NB4 (cell line): ENCODE measurements around the gene LAMTOR2.

Experiments used
- DNase-seq: peaks from one replicate; pipeline ENCODE4 v3.0.0; 2010; ENCODE audit warnings: low read depth
- H3K4me3 ChIP-seq: one replicate; pipeline ENCODE4 v1.5.1; 2011; ENCODE audit warnings: mild to moderate bottlenecking, low read depth, low read length, moderate library complexity
- MYC ChIP-seq: IDR thresholded peaks from 2 replicates; pipeline ENCODE4 v1.6.1; 2011; ENCODE audit warnings: low read depth, low read length
- POLR2A ChIP-seq: IDR thresholded peaks from 2 replicates; pipeline ENCODE4 v1.6.1; 2011; ENCODE audit warnings: mild to moderate bottlenecking; ENCODE audit not compliant: insufficient read length; ENCODE audit errors: extremely low read depth
- TF ChIP-seq, protein P1 (sequence below): IDR thresholded peaks from one replicate; pipeline ENCODE4 v1.5.1; 2012; ENCODE audit warnings: low read depth, low read length
- TF ChIP-seq, protein P2 (sequence below): IDR thresholded peaks from 2 replicates; pipeline ENCODE4 v1.6.1; 2011; ENCODE audit warnings: low read depth, low read length

LAMTOR2 gene

DNA sequence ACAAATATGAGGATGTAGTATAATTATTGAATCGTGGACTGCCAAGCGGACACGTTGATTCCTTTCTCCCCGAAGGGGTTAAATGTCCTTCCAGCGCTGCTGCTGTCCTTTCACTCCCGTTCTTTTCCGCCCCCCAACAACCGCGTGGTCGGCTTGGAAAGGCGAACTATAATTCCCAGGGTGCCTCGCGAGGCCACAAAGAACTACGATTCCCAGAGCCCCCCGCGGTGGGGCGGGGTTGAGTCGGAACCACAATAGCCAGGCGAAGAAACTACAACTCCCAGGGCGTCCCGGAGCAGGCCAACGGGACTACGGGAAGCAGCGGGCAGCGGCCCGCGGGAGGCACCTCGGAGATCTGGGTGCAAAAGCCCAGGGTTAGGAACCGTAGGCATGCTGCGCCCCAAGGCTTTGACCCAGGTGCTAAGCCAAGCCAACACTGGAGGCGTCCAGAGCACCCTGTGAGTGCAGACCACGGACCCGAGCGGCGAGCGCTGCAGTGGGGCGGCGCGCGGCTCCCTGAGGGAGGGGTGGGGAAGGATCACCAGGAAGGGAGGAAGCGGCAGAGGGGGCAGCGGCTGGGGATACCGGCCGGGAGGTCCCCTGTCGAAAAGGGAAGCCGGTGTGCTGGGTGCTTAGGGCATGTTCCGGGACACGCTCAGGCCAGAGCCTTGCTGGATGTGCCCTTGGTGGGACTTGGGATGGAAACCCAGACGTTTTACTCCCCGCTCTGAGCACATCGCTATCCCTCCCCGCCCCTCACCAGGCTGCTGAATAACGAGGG, at the start of gene LAMTOR2:
LAMTOR2 (plus strand) TSS at position 283 of the 781 bp plus-strand sequence; CDS start at position 391, 108 bp downstream.
- peak; percentile 98 for DNase-seq
- peak within 1 kb of the TSS; percentile 89 for H3K4me3 ChIP-seq
- TF ChIP-seq MYC (peak; percentile 99), POLR2A (peak; percentile 82)
- TF ChIP-seq, protein P1, sequence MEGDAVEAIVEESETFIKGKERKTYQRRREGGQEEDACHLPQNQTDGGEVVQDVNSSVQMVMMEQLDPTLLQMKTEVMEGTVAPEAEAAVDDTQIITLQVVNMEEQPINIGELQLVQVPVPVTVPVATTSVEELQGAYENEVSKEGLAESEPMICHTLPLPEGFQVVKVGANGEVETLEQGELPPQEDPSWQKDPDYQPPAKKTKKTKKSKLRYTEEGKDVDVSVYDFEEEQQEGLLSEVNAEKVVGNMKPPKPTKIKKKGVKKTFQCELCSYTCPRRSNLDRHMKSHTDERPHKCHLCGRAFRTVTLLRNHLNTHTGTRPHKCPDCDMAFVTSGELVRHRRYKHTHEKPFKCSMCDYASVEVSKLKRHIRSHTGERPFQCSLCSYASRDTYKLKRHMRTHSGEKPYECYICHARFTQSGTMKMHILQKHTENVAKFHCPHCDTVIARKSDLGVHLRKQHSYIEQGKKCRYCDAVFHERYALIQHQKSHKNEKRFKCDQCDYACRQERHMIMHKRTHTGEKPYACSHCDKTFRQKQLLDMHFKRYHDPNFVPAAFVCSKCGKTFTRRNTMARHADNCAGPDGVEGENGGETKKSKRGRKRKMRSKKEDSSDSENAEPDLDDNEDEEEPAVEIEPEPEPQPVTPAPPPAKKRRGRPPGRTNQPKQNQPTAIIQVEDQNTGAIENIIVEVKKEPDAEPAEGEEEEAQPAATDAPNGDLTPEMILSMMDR = no peak
- TF ChIP-seq, protein P2, sequence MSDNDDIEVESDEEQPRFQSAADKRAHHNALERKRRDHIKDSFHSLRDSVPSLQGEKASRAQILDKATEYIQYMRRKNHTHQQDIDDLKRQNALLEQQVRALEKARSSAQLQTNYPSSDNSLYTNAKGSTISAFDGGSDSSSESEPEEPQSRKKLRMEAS = peak; percentile 96

DNA sequence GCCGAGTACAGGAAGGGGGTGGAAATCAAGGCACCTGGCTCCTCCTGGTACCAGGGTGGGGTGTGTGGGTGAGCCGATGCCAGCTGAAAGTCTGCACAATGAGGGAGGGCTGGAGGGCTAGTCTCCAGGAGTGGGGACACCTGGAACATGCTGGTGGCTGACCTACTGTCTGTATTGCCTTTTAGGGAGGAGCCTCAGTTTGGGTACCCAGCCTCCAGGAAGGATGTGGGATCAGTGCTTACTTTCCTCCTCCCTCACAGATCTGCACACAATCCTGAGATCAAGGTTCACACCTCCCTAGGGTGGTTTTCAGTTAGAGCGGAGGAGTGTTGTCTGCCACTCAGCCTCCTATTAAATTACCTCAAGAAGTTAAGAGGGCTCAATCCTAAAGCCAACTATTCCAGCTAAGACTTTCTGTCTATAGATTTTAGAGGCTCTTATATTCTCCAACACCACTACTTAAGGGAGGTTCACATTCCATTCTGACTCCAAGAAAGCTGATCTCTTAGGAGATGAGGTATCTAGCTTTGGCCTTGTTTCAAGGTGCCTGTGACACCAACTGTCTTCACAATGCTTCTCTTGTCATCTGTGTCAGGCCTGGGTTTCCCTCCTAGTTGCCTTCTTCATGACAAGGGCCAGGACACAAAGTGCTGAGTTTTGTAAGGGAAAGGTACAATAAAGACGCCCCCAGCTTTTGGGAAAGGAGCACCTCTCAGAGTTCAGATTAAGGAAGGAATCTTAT, 49.6 kb upstream of the LAMTOR2 start:
- no peak overlapping the region for H3K4me3 ChIP-seq
- TF ChIP-seq, protein P1 = no peak
- TF ChIP-seq MYC (no peak), POLR2A (no peak)
- TF ChIP-seq, protein P2 = no peak
- no peak for DNase-seq

DNA sequence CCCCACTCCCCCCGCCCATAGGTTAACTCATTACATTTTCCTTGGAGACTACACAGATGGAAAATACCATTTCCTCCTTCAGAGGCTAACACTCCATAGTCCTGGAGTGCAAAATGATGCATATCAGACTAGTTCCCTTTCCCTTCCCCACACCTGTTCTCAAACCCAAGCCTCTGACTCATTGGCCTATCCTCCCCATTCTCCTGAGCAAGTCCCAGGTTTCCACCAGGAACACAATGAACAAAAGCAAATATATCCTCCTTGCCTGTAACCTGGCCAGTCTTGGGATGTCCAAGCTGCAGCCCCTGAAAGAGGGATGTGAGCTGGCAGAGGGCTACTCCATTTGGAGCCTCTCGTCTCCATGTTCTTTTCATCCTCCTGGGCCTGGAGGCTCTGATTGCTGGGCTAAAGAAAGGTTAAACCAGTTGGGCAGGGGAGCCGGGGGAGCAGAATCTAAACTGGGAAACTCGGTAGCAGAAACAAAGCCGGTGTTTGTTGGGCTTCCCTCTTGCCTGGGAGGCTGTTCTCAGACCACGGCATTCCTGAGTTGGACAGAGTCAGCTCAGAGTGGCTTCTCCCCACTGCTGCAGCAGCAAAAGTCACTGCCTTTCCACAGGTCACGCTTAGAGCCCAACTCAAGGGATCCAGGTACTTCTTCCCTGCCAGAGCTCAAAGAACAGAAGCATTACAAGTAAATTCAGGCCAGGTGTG, 47.8 kb upstream of the LAMTOR2 start:
- no peak for DNase-seq
- no peak for TF ChIP-seq POLR2A
- TF ChIP-seq, protein P2 = no peak
- TF ChIP-seq MYC = no peak
- TF ChIP-seq, protein P1 = no peak

DNA sequence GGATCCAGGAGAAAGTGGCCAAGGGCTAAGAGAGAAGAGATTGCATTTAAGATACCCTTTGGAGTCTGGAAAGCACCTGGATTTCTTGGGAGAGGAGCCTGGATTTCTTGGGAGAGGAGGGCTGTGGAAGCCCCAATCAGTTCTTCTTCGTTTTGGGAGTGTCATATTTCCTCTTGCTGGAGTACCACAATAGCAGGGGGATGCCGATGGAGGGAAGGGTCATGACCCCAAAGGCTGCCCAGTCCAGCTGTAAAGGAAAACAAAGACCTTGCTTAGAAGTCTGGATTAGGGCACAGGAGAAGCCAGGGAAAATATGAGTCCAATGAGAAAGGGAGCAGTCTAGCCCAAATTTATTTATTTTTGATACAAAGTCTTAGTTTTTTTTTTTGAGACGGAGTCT, 45.2 kb upstream of the LAMTOR2 start:
- TF ChIP-seq, protein P2 = no peak
- TF ChIP-seq, protein P1 = no peak
- no peak for TF ChIP-seq MYC
- TF ChIP-seq POLR2A = no peak
- H3K4me3 ChIP-seq = no peak overlapping the region
- no peak for DNase-seq

More for the DNA sequence above, 47.8 kb upstream of the LAMTOR2 start:
- H3K4me3 ChIP-seq = no peak overlapping the region

DNA sequence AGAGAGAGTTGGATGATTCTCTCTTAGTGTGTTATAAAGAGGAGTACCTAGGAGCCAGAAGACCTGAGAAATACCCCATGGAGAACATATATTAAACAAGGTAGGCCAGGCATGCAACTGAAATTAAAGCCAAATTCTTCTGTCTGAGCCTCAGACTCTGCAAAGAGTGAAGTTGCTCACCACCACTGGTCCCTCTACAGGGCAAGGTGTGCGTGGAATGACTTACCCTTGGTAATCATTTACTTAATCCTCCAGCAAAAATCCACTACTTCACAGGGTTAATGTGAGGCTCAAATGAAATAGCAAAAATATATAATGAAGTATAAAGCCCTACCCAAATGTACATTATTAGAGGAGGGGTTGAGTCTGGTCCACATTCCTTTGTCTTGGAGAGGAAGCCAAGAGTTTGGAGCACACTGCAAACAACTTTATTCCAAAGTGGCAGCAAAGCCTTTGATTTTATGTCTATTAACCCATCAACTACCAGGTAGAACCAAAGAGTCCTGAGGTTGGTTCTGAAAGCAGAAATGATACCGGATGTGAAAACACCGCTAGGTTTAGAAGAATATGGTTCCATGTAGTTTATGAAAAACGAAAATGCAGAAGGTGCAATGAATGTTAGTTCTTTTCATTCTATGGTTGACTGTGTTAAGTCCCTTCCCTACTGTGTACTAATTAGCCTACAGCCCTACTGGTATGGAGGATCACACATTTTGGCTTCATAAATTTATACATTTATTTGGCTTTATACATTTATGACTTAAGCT, 42.3 kb upstream of the LAMTOR2 start:
- H3K4me3 ChIP-seq = no peak overlapping the region
- no peak for DNase-seq
- TF ChIP-seq, protein P1 = no peak
- TF ChIP-seq MYC = no peak
- TF ChIP-seq POLR2A = no peak
- TF ChIP-seq, protein P2 = no peak
